Transverse colon (tissue), 4 donors: ENCODE results near the gene SSC5D. TPM values are rescaled to one million over a fixed set of nuclear protein-coding genes. Genes with fewer than 3 reads are reported as not detected.
A peak's percentile ranks its signal among the peaks of the same experiment; 100 is the strongest.

Experiments
- DNase-seq: peaks from one replicate; pipeline ENCODE4 v3.0.0-alpha.2; 2019
- H3K27ac ChIP-seq, 4 donors: fragments of 200-600 bp; sonication (generic); 2 replicates each; pipeline ENCODE4 v1.5.1; 2016 to 2018; ENCODE audit warnings: inconsistent platforms in 4 of 4
- H3K27me3 ChIP-seq: fragments of 200-600 bp; sonication (generic); 2 replicates; pipeline ENCODE4 v1.5.1; 2017; ENCODE audit warnings: inconsistent platforms
- H3K36me3 ChIP-seq, 4 donors: fragments of 200-600 bp; sonication (generic); 2 replicates each; pipeline ENCODE4 v1.5.1; 2017 to 2019; ENCODE audit warnings: inconsistent platforms in 4 of 4
- H3K4me1 ChIP-seq, 4 donors: fragments of 200-600 bp; sonication (generic); 2 replicates each; pipeline ENCODE4 v1.5.1; 2017 to 2020; ENCODE audit warnings: inconsistent platforms in 4 of 4
- H3K4me3 ChIP-seq, 4 donors: fragments of 200-600 bp; sonication (generic); 1 replicate in 1 of 4; 2 replicates in 3 of 4; pipeline versions ENCODE4 v1.5.1 to v1.6.1; 2017 to 2019; ENCODE audit warnings: inconsistent platforms in 4 of 4
- H3K9me3 ChIP-seq, 2 donors: fragments of 200-600 bp; sonication (generic); 2 replicates each; pipeline ENCODE4 v1.5.1; 2017 to 2019; ENCODE audit warnings: inconsistent platforms in 2 of 2
- EP300 ChIP-seq: sonication (generic); formaldehyde crosslinking; IDR thresholded peaks from one replicate; pipeline ENCODE4 v1.6.1; 2017; ENCODE audit warnings: antibody characterized with exemption, low read depth
- POLR2A ChIP-seq: fragments of 450-650 bp; IDR thresholded peaks from one replicate; pipeline ENCODE4 v1.6.1; 2016; ENCODE audit warnings: antibody characterized with exemption, mild to moderate bottlenecking, moderate library complexity
- POLR2AphosphoS5 ChIP-seq, 3 donors: sonication (generic); formaldehyde crosslinking; IDR thresholded peaks; one replicate each; pipeline ENCODE4 v1.6.1; 2016; ENCODE audit warnings: antibody characterized with exemption in 3 of 3
- WGBS, 2 donors: methylation state at CpG; one replicate each; pipeline ENCODE4 v1.1.5; 2018; ENCODE audit warnings: low coverage in 1 of 2; 5-methylcytosine and 5-hydroxymethylcytosine counted together
- in situ Hi-C, 4 donors: fragments of 200-750 bp; cut with MboI; loops; one replicate each; pipeline versions ENCODE4 v1.15.0 to v1.15.1; 2017; ENCODE audit warnings: low sequenced_read_pairs in 3 of 4, low pct_ligation_motif_present in 1 of 4, low pct_unique_long_range_greater_than_20kb in 1 of 4
- intact Hi-C: fragments of 100-400 bp; cut with DNase I; formaldehyde crosslinking; loops from one replicate; pipeline ENCODE4 v1.15.1; 2023; ENCODE audit warnings: low total_unique reads
- total RNA-seq, 4 donors: library from RNA; depleted of rRNA; stranded (reverse); fragments of >200 nt; gene quantifications; one replicate each; pipeline ENCODE4 v1.1.0, GENCODE V29; 2016
- TF ChIP-seq, protein P1 (sequence below), 5 experiments: fragments of 200-600 bp in 3 of 5; fragments of 450-650 bp in 2 of 5; sonication (generic) in 3 of 5; IDR thresholded peaks; 1 replicate in 2 of 5; 2 replicates in 3 of 5; pipeline ENCODE4 v1.5.1; 2016 to 2017; ENCODE audit warnings: antibody characterized with exemption in 5 of 5, inconsistent platforms in 3 of 5, mild to moderate bottlenecking in 2 of 5, moderate library complexity in 1 of 5

The SSC5D gene
- total RNA-seq, 4 donors from 2014 or later = 3.4 to 41.2 (median 11.1) TPM

DNA sequence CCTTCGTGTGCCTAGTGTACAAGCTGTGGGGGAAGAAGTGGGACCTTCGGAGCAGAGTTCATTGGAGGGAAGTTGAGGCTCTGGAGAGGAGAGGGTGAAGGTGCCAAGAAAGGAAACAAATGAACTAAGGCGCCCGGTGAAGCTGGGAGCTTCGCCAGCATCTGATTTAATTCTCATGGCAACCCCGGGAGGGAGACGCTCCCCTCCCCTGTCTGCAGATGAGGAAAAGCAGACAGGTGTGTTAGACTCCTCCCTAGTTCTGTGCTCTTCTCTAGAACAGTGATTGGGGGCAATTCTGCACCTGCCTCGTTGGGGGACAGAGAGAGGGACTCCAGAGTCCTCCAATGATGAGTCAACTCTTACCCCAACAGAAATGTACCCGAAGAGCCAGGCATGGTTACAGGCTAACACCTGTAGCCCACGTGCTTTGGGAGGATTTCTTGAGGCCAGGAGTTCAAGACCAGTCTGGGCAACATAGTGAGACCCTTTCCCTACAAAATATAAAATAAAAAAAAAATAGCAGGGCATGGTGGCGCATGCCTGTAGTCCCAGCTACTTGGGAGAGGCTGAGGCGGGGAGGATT, 4.2 kb downstream of the SSC5D start:
- Histone ChIP-seq H3K4me3 (no peak overlapping the region), H3K9me3 (no peaks in the 10 kb centered on the region), H3K36me3 (no peaks in the 10 kb centered on the region), H3K27ac (peak overlapping the region in 2 of 4 donors; percentile 85 to 94), H3K4me1 (peaks cover 5 to 24% (median 13%) of the 10 kb centered on the region in 4 donors), H3K27me3 (peaks cover 18% of the 10 kb centered on the region)
- TF ChIP-seq POLR2AphosphoS5 (IDR thresholded peaks at IDR 0.05) (no peak), POLR2A (no peak), EP300 (no peak)
- TF ChIP-seq, protein P1, sequence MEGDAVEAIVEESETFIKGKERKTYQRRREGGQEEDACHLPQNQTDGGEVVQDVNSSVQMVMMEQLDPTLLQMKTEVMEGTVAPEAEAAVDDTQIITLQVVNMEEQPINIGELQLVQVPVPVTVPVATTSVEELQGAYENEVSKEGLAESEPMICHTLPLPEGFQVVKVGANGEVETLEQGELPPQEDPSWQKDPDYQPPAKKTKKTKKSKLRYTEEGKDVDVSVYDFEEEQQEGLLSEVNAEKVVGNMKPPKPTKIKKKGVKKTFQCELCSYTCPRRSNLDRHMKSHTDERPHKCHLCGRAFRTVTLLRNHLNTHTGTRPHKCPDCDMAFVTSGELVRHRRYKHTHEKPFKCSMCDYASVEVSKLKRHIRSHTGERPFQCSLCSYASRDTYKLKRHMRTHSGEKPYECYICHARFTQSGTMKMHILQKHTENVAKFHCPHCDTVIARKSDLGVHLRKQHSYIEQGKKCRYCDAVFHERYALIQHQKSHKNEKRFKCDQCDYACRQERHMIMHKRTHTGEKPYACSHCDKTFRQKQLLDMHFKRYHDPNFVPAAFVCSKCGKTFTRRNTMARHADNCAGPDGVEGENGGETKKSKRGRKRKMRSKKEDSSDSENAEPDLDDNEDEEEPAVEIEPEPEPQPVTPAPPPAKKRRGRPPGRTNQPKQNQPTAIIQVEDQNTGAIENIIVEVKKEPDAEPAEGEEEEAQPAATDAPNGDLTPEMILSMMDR (IDR thresholded peaks at IDR 0.05) = no peak
- WGBS, 2 donors = 34 to 52% methylated on average over 3 to 12 of the region's 12 CpGs
- DNase-seq = no peak
- in situ Hi-C loops (loop anchor here in 1 of 4 donors (10.0 kb wide), 1 partner anchor 358 kb away; no protein-coding TSS in a partner anchor), intact Hi-C loops (no loop called here)

DNA sequence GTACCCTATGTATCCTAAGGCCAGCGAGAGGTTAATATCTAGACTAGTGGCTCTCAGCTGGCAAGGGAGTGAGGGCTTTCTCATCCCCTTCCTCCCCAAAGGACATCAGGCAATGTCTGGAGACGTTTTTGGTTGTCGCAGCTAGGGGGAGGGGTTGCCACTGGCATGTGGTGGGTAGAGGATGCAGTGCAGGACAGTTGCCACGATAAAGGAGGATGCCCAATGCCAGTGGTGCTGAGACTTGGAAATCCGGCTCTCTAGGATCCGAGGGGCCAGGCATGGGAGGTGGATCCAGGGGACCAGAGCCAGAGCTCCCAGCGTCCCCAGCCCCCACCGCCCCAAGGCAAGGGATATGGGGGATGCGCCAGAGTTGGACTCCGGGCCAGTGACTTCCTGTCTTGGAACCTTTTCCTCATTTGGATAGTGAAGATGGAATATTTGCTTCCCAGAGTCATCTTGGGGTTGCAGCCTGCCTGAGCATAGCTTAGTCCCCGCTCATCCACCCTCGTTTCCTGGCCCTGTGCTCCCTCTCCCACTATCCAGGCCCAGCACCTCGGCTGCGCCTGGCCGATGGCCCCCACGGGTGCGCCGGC, 4.9 kb downstream of the SSC5D start:
- no peak for DNase-seq
- Histone ChIP-seq H3K27ac (peak overlapping the region; percentile 42 to 85 (median 62)), H3K4me3 (peak overlapping the region in 1 of 4 donors; percentile 14), H3K9me3 (no peaks in the 10 kb centered on the region), H3K27me3 (peaks cover 18% of the 10 kb centered on the region), H3K4me1 (peaks cover 0 to 18% (median 8%) of the 10 kb centered on the region in 4 donors), H3K36me3 (no peaks in the 10 kb centered on the region)
- intact Hi-C loops = no loop called here
- TF ChIP-seq, protein P1 (IDR thresholded peaks at IDR 0.05) = no peak
- TF ChIP-seq POLR2A (no peak), POLR2AphosphoS5 (IDR thresholded peaks at IDR 0.05) (no peak), EP300 (no peak)
- WGBS, 2 donors = 68% methylated on average over 18 of the region's 18 CpGs; no CpG with 5 or more reads in 1 of the 2 donors
- in situ Hi-C loops = loop anchor here in 1 of 4 donors (10.0 kb wide), 1 partner anchor 358 kb away; no protein-coding TSS in a partner anchor

DNA sequence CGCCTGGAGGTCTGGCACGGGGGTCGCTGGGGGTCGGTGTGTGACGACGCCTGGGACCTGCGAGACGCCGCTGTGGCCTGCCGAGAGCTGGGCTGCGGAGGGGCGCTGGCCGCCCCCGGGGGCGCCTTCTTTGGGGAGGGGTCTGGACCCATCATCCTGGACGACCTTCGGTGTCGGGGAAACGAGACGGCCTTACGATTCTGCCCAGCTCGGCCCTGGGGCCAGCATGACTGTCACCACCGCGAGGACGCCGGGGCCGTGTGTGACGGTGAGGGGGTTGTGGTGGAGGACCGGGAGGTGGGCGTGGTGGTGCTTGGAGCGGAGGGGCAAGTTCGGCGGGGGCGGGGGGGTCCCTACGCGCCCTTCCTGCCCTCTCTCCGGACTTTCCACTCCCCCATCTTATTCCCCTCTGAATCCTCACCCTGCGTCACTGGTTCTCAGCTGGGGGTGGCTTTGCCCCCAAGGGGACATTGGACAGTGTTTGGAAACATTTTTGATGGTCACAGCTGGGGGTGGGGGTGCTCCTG, 5.5 kb downstream of the SSC5D start:
- no peaks in the 10 kb centered on the region for H3K36me3 ChIP-seq
- TF ChIP-seq EP300 = no peak
- no peak for TF ChIP-seq POLR2A
- no peak for TF ChIP-seq POLR2AphosphoS5 (IDR thresholded peaks at IDR 0.05)
- TF ChIP-seq, protein P1 (IDR thresholded peaks at IDR 0.05) = no peak
- H3K27me3 ChIP-seq = peaks cover 18% of the 10 kb centered on the region
- peaks cover 0 to 14% (median 7%) of the 10 kb centered on the region in 4 donors for H3K4me1 ChIP-seq
- peak overlapping the region in 1 of 4 donors; percentile 14 for H3K4me3 ChIP-seq
- intact Hi-C loops = no loop called here
- in situ Hi-C loops = loop anchor here in 1 of 4 donors (10.0 kb wide), 1 partner anchor 359 kb away; no protein-coding TSS in a partner anchor
- WGBS, 2 donors = 47% methylated on average over 17 of the region's 38 CpGs; no CpG with 5 or more reads in 1 of the 2 donors
- peak overlapping the region; percentile 42 to 85 (median 62) for H3K27ac ChIP-seq
- H3K9me3 ChIP-seq = no peaks in the 10 kb centered on the region
- DNase-seq = no peak

DNA sequence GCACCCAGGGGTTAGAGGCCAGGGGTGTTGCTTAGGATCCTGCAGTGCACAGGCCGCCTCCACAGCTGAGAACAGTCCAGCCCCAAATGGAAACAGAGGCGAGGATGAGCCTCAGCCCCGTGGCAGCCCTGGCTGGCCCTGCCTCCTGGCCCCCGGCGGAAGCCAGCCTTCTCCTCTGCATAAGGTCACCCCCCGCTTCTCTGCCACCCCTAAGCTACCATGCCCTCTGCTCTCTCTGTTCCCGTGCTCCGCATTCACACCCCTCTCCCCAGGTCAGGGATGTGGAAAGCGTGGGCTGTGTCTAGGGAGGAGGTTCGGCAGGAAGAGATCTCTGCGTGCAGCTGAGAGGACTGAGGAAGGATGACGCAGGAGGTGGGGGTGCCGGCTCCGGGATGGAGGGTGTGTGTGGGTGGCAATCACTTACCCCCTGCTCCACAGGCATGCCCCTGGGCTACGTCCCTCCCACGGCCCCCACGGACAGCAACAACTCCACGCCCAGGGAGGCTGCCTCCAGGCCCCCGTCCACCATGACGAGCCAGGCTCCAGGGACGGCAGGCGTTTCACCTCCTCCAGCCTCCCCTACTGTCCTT, 6.0 kb downstream of the SSC5D start:
- DNase-seq = no peak
- intact Hi-C loops (no loop called here), in situ Hi-C loops (loop anchor here in 1 of 4 donors (10.0 kb wide), 1 partner anchor 359 kb away; no protein-coding TSS in a partner anchor)
- Histone ChIP-seq H3K4me3 (peak overlapping the region in 1 of 4 donors; percentile 14), H3K27ac (peak overlapping the region; percentile 42 to 85 (median 62)), H3K4me1 (peaks cover 0 to 14% (median 5%) of the 10 kb centered on the region in 4 donors), H3K27me3 (peaks cover 14% of the 10 kb centered on the region), H3K36me3 (no peaks in the 10 kb centered on the region), H3K9me3 (no peaks in the 10 kb centered on the region)
- TF ChIP-seq EP300 (no peak), POLR2A (no peak), POLR2AphosphoS5 (IDR thresholded peaks at IDR 0.05) (no peak)
- TF ChIP-seq, protein P1 (IDR thresholded peaks at IDR 0.05) = no peak
- 50 to 80% methylated on average over 1 to 22 of the region's 22 CpGs for WGBS, 2 donors
